ENCODE results near the gene GNPNAT1. TPM values are rescaled to one million over a fixed set of nuclear protein-coding genes. Genes with fewer than 3 reads are reported as not detected.
A peak's percentile ranks its signal among the peaks of the same experiment; 100 is the strongest.

The GNPNAT1 gene
- total RNA-seq, 1 experiment from 2014 or later, result 45.2 TPM

GRCh38 chr14:52836063-52836462, 44.7 kb upstream of the GNPNAT1 start:
- Histone ChIP-seq H3K79me2 (ENCODE audit: low read depth) (no peaks in the 10 kb centered on the region), H3K4me3 (no peak overlapping the region), H3F3A (ENCODE audit: insufficient read depth, low read depth) (no peaks in the 10 kb centered on the region), H3K4me1 (replicated peaks; ENCODE audit: insufficient read depth) (0 out of 2 replicates have a peak, but pooled peaks cover 7% of the 10 kb centered on the region), H3K4me2 (no peak overlapping the region), H2AFZ (no peak overlapping the region), H3K36me3 (ENCODE audit: low read depth) (no peaks in the 10 kb centered on the region), H3K27ac (no peak overlapping the region), H3K27me3 (ENCODE audit: insufficient read depth, low read depth) (no peaks in the 10 kb centered on the region), H3K9me2 (ENCODE audit: insufficient read depth) (no peaks in the 10 kb centered on the region), H3K9me3 (ENCODE audit: insufficient read depth, low read depth) (no peaks in the 10 kb centered on the region), H4K20me1 (ENCODE audit: insufficient read depth) (no peaks in the 10 kb centered on the region)
- intact Hi-C loops (cut with micrococcal nuclease; ENCODE audit: unreplicated experiment), result no loop called here
- TSS peak; percentile 83 for BruUV-seq (replicated peaks)
- TF ChIP-seq, protein P1, sequence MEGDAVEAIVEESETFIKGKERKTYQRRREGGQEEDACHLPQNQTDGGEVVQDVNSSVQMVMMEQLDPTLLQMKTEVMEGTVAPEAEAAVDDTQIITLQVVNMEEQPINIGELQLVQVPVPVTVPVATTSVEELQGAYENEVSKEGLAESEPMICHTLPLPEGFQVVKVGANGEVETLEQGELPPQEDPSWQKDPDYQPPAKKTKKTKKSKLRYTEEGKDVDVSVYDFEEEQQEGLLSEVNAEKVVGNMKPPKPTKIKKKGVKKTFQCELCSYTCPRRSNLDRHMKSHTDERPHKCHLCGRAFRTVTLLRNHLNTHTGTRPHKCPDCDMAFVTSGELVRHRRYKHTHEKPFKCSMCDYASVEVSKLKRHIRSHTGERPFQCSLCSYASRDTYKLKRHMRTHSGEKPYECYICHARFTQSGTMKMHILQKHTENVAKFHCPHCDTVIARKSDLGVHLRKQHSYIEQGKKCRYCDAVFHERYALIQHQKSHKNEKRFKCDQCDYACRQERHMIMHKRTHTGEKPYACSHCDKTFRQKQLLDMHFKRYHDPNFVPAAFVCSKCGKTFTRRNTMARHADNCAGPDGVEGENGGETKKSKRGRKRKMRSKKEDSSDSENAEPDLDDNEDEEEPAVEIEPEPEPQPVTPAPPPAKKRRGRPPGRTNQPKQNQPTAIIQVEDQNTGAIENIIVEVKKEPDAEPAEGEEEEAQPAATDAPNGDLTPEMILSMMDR (conservative IDR thresholded peaks at IDR 0.05), result no peak
- no peak for TF ChIP-seq EZH2 (IDR thresholded peaks at IDR 0.05; ENCODE audit: low read depth)
- ChIA-PET CTCF (no interaction called here), POLR2A (ENCODE audit: unreplicated experiment) (interaction anchor here (0.6 kb wide), 1 partner anchor 114 kb away, joined by 7 read pairs; no protein-coding TSS in a partner anchor)
- no peak for DNase-seq

DNA sequence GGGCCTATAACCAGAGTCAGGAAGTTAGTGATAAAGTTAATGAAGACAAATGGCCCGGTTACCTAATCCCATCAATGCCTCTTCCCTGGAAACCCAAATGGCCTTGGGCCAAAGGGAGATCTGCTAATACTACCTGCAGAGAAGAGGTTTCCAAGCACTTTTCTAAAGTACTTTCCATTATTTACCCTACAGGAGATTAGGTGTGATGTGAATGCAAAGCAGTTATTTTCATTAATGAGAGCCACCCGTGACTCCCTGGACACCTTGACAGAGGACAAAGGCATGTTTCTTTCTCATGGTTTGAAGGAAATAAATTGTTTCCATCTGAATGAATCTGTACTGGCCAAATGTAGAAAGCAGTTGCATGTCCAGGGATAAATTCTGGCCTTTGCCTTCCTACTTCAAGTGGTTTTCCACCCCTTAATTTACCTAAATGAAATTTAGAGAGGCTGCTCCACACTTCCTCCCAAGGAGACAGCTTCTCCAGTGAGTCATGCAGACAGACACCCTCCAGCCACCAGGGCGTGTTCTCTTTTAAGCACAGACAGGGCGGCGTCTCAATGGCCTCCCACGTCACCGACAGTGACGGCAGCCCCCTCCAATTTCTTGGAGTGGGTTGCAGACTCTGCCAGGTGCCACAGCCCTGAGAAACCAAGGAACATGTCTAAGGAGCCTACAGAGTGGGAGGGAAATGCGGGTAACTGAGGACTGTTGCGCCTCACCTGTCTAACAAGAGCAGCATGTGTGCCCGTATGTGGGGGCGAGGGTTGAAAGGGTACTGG, 43.9 kb upstream of the GNPNAT1 start:
- TF ChIP-seq, protein P1 (conservative IDR thresholded peaks at IDR 0.05), result no peak
- TF ChIP-seq EZH2 (IDR thresholded peaks at IDR 0.05; ENCODE audit: low read depth), result no peak
- Histone ChIP-seq H3K9me2 (ENCODE audit: insufficient read depth) (no peaks in the 10 kb centered on the region), H3K79me2 (ENCODE audit: low read depth) (no peaks in the 10 kb centered on the region), H3K27me3 (ENCODE audit: insufficient read depth, low read depth) (no peaks in the 10 kb centered on the region), H3K4me1 (replicated peaks; ENCODE audit: insufficient read depth) (0 out of 2 replicates have a peak, but pooled peaks cover 7% of the 10 kb centered on the region), H3K4me2 (no peak overlapping the region), H3K9me3 (ENCODE audit: insufficient read depth, low read depth) (no peaks in the 10 kb centered on the region), H2AFZ (no peak overlapping the region), H3K36me3 (ENCODE audit: low read depth) (no peaks in the 10 kb centered on the region), H3K4me3 (no peak overlapping the region), H3F3A (ENCODE audit: insufficient read depth, low read depth) (no peaks in the 10 kb centered on the region), H4K20me1 (ENCODE audit: insufficient read depth) (no peaks in the 10 kb centered on the region), H3K27ac (no peak overlapping the region)
- ChIA-PET CTCF (no interaction called here), POLR2A (ENCODE audit: unreplicated experiment) (interaction anchor here (0.6 to 0.7 kb wide), 2 partner anchors 115 to 1715 kb away, joined by 3 to 7 read pairs; no protein-coding TSS in a partner anchor)
- BruUV-seq (replicated peaks), result TSS peak; percentile 98
- DNase-seq, result peak in 1 of 2 experiments; percentile 60
- intact Hi-C loops (cut with micrococcal nuclease; ENCODE audit: unreplicated experiment), result no loop called here

- DNase-seq, result peak in 1 of 2 experiments; percentile 40
- H3K4me2 ChIP-seq, result no peak overlapping the region
These were observed 43.0 kb upstream of the GNPNAT1 start for GRCh38 chr14:52834440-52834842.

More at GRCh38 chr14:52834440-52834842, 43.0 kb upstream of the GNPNAT1 start:
- Histone ChIP-seq H3K27ac (no peak overlapping the region), H2AFZ (no peak overlapping the region), H3K9me2 (ENCODE audit: insufficient read depth) (no peaks in the 10 kb centered on the region), H3K79me2 (ENCODE audit: low read depth) (no peaks in the 10 kb centered on the region), H3K27me3 (ENCODE audit: insufficient read depth, low read depth) (no peaks in the 10 kb centered on the region), H4K20me1 (ENCODE audit: insufficient read depth) (no peaks in the 10 kb centered on the region), H3K4me3 (no peak overlapping the region), H3K36me3 (ENCODE audit: low read depth) (no peaks in the 10 kb centered on the region), H3F3A (ENCODE audit: insufficient read depth, low read depth) (no peaks in the 10 kb centered on the region), H3K9me3 (ENCODE audit: insufficient read depth, low read depth) (no peaks in the 10 kb centered on the region), H3K4me1 (replicated peaks; ENCODE audit: insufficient read depth) (0 out of 2 replicates have a peak, but pooled peaks cover 7% of the 10 kb centered on the region)
- intact Hi-C loops (cut with micrococcal nuclease; ENCODE audit: unreplicated experiment), result no loop called here
- POLR2A ChIA-PET (ENCODE audit: unreplicated experiment), result interaction anchor here (0.6 to 0.7 kb wide), 3 partner anchors 66 to 1715 kb away, joined by 3 to 20 read pairs (median 9); partner anchors contain the start of gene FERMT2
- CTCF ChIA-PET, result interaction anchor here (0.6 to 0.7 kb wide), 4 partner anchors 10 to 445 kb away, joined by 3 to 9 read pairs (median 6); no protein-coding TSS in a partner anchor
- BruUV-seq (replicated peaks), result no TSS peak
- no peak for TF ChIP-seq EZH2 (IDR thresholded peaks at IDR 0.05; ENCODE audit: low read depth)
- TF ChIP-seq, protein P1 (conservative IDR thresholded peaks at IDR 0.05), result no peak

Measured in PC-9 (cell line).